Stomach (tissue), 9 donors: Measurements from ENCODE around the gene BTBD9. TPM values are rescaled to one million over a fixed set of nuclear protein-coding genes. Genes with fewer than 3 reads are reported as not detected.

Experiments
- DNase-seq, 2 donors: peaks; one replicate each; pipeline versions ENCODE4 v3.0.0 to v3.0.0-alpha.2; 2013 to 2019
- H3K27ac ChIP-seq, 5 donors: fragments of 200-600 bp in 4 of 5; sonication (generic) in 4 of 5; one replicate each; pipeline ENCODE4 v1.5.1; 2013 to 2019; ENCODE audit warnings: mild to moderate bottlenecking in 1 of 5, moderate library complexity in 1 of 5
- H3K27me3 ChIP-seq, 3 donors: fragments of 200-600 bp; sonication (generic); one replicate each; pipeline ENCODE4 v1.5.1; 2017 to 2019; ENCODE audit warnings: mixed run types in 1 of 3
- H3K36me3 ChIP-seq, 4 donors: fragments of 200-600 bp; sonication (generic); 1 replicate in 3 of 4; 2 replicates in 1 of 4; pipeline ENCODE4 v1.5.1; 2016 to 2019
- H3K4me1 ChIP-seq, 4 donors: fragments of 200-600 bp; sonication (generic); one replicate each; pipeline ENCODE4 v1.5.1; 2016 to 2019
- H3K4me3 ChIP-seq, 4 donors: fragments of 200-600 bp; sonication (generic) in 3 of 4; one replicate each; pipeline ENCODE4 v1.5.1; 2016 to 2019; ENCODE audit warnings: mild to moderate bottlenecking in 1 of 4
- H3K9me3 ChIP-seq, 4 donors: fragments of 200-600 bp; sonication (generic); one replicate each; pipeline ENCODE4 v1.5.1; 2016 to 2019
- CTCF ChIP-seq, 7 experiments: fragments of 450-650 bp in 4 of 7; fragments of 200-600 bp in 3 of 7; sonication (generic) in 3 of 7; IDR thresholded peaks; one replicate each; pipeline ENCODE4 v1.5.1; 2016 to 2019; ENCODE audit warnings: antibody characterized with exemption in 7 of 7, control low read depth in 2 of 7, mild to moderate bottlenecking in 1 of 7
- EP300 ChIP-seq: sonication (generic); formaldehyde crosslinking; IDR thresholded peaks from one replicate; pipeline ENCODE4 v1.6.1; 2017; ENCODE audit warnings: antibody characterized with exemption
- POLR2A ChIP-seq, 4 donors: fragments of 450-650 bp; IDR thresholded peaks; one replicate each; pipeline ENCODE4 v1.6.1; 2016; ENCODE audit warnings: antibody characterized with exemption in 4 of 4, control low read depth in 2 of 4, mild to moderate bottlenecking in 1 of 4, moderate library complexity in 1 of 4
- POLR2AphosphoS5 ChIP-seq, 3 donors: sonication (generic); formaldehyde crosslinking; IDR thresholded peaks; one replicate each; pipeline ENCODE4 v1.6.1; 2016; ENCODE audit warnings: antibody characterized with exemption in 3 of 3
- WGBS, 5 donors: extraction: QIAGEN DNeasy Blood & Tissue Kit in 3 of 5; methylation state at CpG; one replicate each; pipeline versions ENCODE4 v1.1.5 to v1.1.7; 2013 to 2018; 5-methylcytosine and 5-hydroxymethylcytosine counted together
- intact Hi-C: fragments of 100-400 bp; cut with DNase I; formaldehyde crosslinking; loops from one replicate; pipeline ENCODE4 v1.15.1; 2023; ENCODE audit warnings: low total_unique reads
- polyA plus RNA-seq, 3 donors: library from polyadenylated mRNA; stranded (reverse); fragments of 200-250 nt; gene quantifications; one replicate each; pipeline ENCODE4 v1.2.3, GENCODE V29; 2013
- total RNA-seq, 5 donors: library from RNA; depleted of rRNA; stranded (reverse); fragments of >200 nt; gene quantifications; one replicate each; pipeline versions ENCODE4 v1.1.0 to v1.2.3, GENCODE V29; 2014 to 2016
- donor health status: healthy with polysubstance abuse.
- donor health status: Bipolar disorder and iron deficiency.
- donor health status: healthy.

The BTBD9 gene
- total and polyA plus RNA-seq, 8 donors: 1.4 to 90.2 (median 6.8) TPM

GRCh38 chr6:38586992-38587391, 52.7 kb downstream of the BTBD9 start:
- Histone ChIP-seq H3K36me3 (peaks cover 0 to 34% (median 26%) of the 10 kb centered on the region in 4 donors), H3K4me1 (no peaks in the 10 kb centered on the region), H3K9me3 (no peaks in the 10 kb centered on the region), H3K27me3 (no peaks in the 10 kb centered on the region), H3K4me3 (no peak overlapping the region), H3K27ac (no peak overlapping the region)
- no peak for DNase-seq
- TF ChIP-seq POLR2A (IDR thresholded peaks at IDR 0.05) (no peak), EP300 (no peak), POLR2AphosphoS5 (IDR thresholded peaks at IDR 0.05) (no peak), CTCF (IDR thresholded peaks at IDR 0.05) (no peak)
- intact Hi-C loops: no loop called here
- 98 to 100% (median 99%) methylated on average over 6 of the region's 6 CpGs for WGBS, 5 donors

GRCh38 chr6:38584731-38585130, 55.0 kb downstream of the BTBD9 start:
- peaks cover 0 to 24% (median 21%) of the 10 kb centered on the region in 4 donors for H3K36me3 ChIP-seq
- no peaks in the 10 kb centered on the region for H3K27me3 ChIP-seq
- no peaks in the 10 kb centered on the region for H3K9me3 ChIP-seq
- no peak for TF ChIP-seq EP300
- no peak for TF ChIP-seq CTCF (IDR thresholded peaks at IDR 0.05)
- no peak for TF ChIP-seq POLR2A (IDR thresholded peaks at IDR 0.05)
- TF ChIP-seq POLR2AphosphoS5 (IDR thresholded peaks at IDR 0.05): no peak
- H3K4me3 ChIP-seq: no peak overlapping the region
- H3K4me1 ChIP-seq: no peaks in the 10 kb centered on the region
- 90 to 95% (median 94%) methylated on average over 2 of the region's 2 CpGs for WGBS, 5 donors
- intact Hi-C loops: no loop called here
- no peak overlapping the region for H3K27ac ChIP-seq
- DNase-seq: no peak

GRCh38 chr6:38583523-38583922, 56.2 kb downstream of the BTBD9 start:
- no peak overlapping the region for H3K27ac ChIP-seq
- H3K4me3 ChIP-seq: no peak overlapping the region
- WGBS, 5 donors: 84 to 98% (median 91%) methylated on average over 1 of the region's 1 CpG
- no peak for DNase-seq
- intact Hi-C loops: no loop called here
- no peak for TF ChIP-seq POLR2A (IDR thresholded peaks at IDR 0.05)
- TF ChIP-seq POLR2AphosphoS5 (IDR thresholded peaks at IDR 0.05): no peak
- TF ChIP-seq EP300: no peak
- no peak for TF ChIP-seq CTCF (IDR thresholded peaks at IDR 0.05)
- no peaks in the 10 kb centered on the region for H3K4me1 ChIP-seq
- H3K36me3 ChIP-seq: peaks cover 0 to 33% (median 26%) of the 10 kb centered on the region in 4 donors
- H3K27me3 ChIP-seq: no peaks in the 10 kb centered on the region
- H3K9me3 ChIP-seq: no peaks in the 10 kb centered on the region

GRCh38 chr6:38580030-38580429, 59.7 kb downstream of the BTBD9 start:
- intact Hi-C loops: no loop called here
- no peaks in the 10 kb centered on the region for H3K9me3 ChIP-seq
- 93 to 96% (median 94%) methylated on average over 6 of the region's 6 CpGs for WGBS, 5 donors
- H3K27ac ChIP-seq: no peak overlapping the region
- H3K4me1 ChIP-seq: no peaks in the 10 kb centered on the region
- DNase-seq: no peak
- peaks cover 0 to 43% (median 31%) of the 10 kb centered on the region in 4 donors for H3K36me3 ChIP-seq
- H3K27me3 ChIP-seq: no peaks in the 10 kb centered on the region
- no peak overlapping the region for H3K4me3 ChIP-seq
- TF ChIP-seq EP300: no peak
- TF ChIP-seq POLR2AphosphoS5 (IDR thresholded peaks at IDR 0.05): no peak
- no peak for TF ChIP-seq CTCF (IDR thresholded peaks at IDR 0.05)
- no peak for TF ChIP-seq POLR2A (IDR thresholded peaks at IDR 0.05)
